HS-27A (cell line): ENCODE data around the gene NOS1AP.

Source experiments
- DNase-seq: peaks from one replicate; pipeline ENCODE4 v3.0.0-alpha.2; 2012; ENCODE audit warnings: low read depth, missing footprints

The NOS1AP gene

GRCh38 chr1:162220009-162220539, 150.6 kb downstream of the NOS1AP start:
- DNase-seq: no peak

- DNase-seq: no peak
Observed at GRCh38 chr1:162222014-162222413, 152.5 kb downstream of the NOS1AP start.

- no peak for DNase-seq
Observed at GRCh38 chr1:162222730-162223129, 153.2 kb downstream of the NOS1AP start.

GRCh38 chr1:162223488-162223887, 154.0 kb downstream of the NOS1AP start:
- no peak for DNase-seq

GRCh38 chr1:162224267-162224666, 154.8 kb downstream of the NOS1AP start:
- DNase-seq: no peak

- DNase-seq: no peak
Observed at GRCh38 chr1:162228586-162228985, 159.1 kb downstream of the NOS1AP start.

- DNase-seq: no peak
Observed at GRCh38 chr1:162229549-162229948, 160.1 kb downstream of the NOS1AP start.

GRCh38 chr1:162230096-162230495, 160.6 kb downstream of the NOS1AP start:
- DNase-seq: no peak

- no peak for DNase-seq
Observed at GRCh38 chr1:162230517-162230916, 161.0 kb downstream of the NOS1AP start.

- no peak for DNase-seq
Observed at GRCh38 chr1:162232034-162232711, 162.7 kb downstream of the NOS1AP start.

GRCh38 chr1:162233066-162233465, 163.6 kb downstream of the NOS1AP start:
- no peak for DNase-seq

- DNase-seq: no peak
Observed at GRCh38 chr1:162233937-162234336, 164.4 kb downstream of the NOS1AP start.

GRCh38 chr1:162234571-162234970, 165.1 kb downstream of the NOS1AP start:
- DNase-seq: no peak

- no peak for DNase-seq
Observed at GRCh38 chr1:162235241-162235800, 165.8 kb downstream of the NOS1AP start.

- DNase-seq: peak; percentile 23
Observed at GRCh38 chr1:162236201-162236600, 166.7 kb downstream of the NOS1AP start.

- no peak for DNase-seq
Observed at GRCh38 chr1:162236618-162237017, 167.1 kb downstream of the NOS1AP start.

GRCh38 chr1:162240577-162240976, 171.1 kb downstream of the NOS1AP start:
- no peak for DNase-seq

GRCh38 chr1:162242804-162243203, 173.3 kb downstream of the NOS1AP start:
- no peak for DNase-seq

- DNase-seq: no peak
Observed at GRCh38 chr1:162248854-162249535, 179.5 kb downstream of the NOS1AP start.

GRCh38 chr1:162250004-162250730, 180.7 kb downstream of the NOS1AP start:
- no peak for DNase-seq

- no peak for DNase-seq
Observed at GRCh38 chr1:162251102-162251501, 181.6 kb downstream of the NOS1AP start.

GRCh38 chr1:162252214-162252613, 182.7 kb downstream of the NOS1AP start:
- DNase-seq: no peak
